IMR-90 (cell line): ENCODE results near the gene USP20.

Experiments used
- CEBPB ChIP-seq: IDR thresholded peaks from 2 replicates; pipeline ENCODE4 v1.6.1; 2012; ENCODE audit warnings: low read depth, low read length, improper control_type of control experiment
- CHD1 ChIP-seq: IDR thresholded peaks from 2 replicates; pipeline ENCODE4 v1.6.1; 2012; ENCODE audit warnings: low read depth, low read length, improper control_type of control experiment
- CTCF ChIP-seq: conservative IDR thresholded peaks from 2 replicates; pipeline ENCODE4 v1.5.1; 2012; ENCODE audit warnings: mild to moderate bottlenecking, low read depth, low read length, improper control_type of control experiment
- ELK1 ChIP-seq: fragments of 150-350 bp; IDR thresholded peaks from 2 replicates; pipeline ENCODE4 v1.6.1; 2016; ENCODE audit warnings: low read depth, mild to moderate bottlenecking, low read length, moderate library complexity, borderline replicate concordance
- FOS ChIP-seq: fragments of 150-350 bp; IDR thresholded peaks from 2 replicates; pipeline ENCODE4 v1.6.1; 2016; ENCODE audit warnings: low read depth, low read length
- MXI1 ChIP-seq: IDR thresholded peaks from 2 replicates; pipeline ENCODE4 v1.6.1; 2012; ENCODE audit warnings: low read depth, mild to moderate bottlenecking, low read length, moderate library complexity, borderline replicate concordance
- POLR2A ChIP-seq: IDR thresholded peaks from 2 replicates; pipeline ENCODE4 v1.6.1; 2012; ENCODE audit warnings: mild to moderate bottlenecking, low read depth, low read length
- RAD21 ChIP-seq: IDR thresholded peaks from 2 replicates; pipeline ENCODE4 v1.6.1; 2012; ENCODE audit warnings: low read length, improper control_type of control experiment
- RCOR1 ChIP-seq: IDR thresholded peaks from 2 replicates; pipeline ENCODE4 v1.6.1; 2012; ENCODE audit warnings: mild to moderate bottlenecking, low read length, improper control_type of control experiment; ENCODE audit not compliant: insufficient replicate concordance
- RFX5 ChIP-seq: IDR thresholded peaks from 2 replicates; pipeline ENCODE4 v1.8.0; 2012; ENCODE audit warnings: low read depth, mild to moderate bottlenecking, low read length, moderate library complexity
- SMC3 ChIP-seq: fragments of 150-350 bp; IDR thresholded peaks from 2 replicates; pipeline ENCODE4 v1.6.1; 2016; ENCODE audit warnings: low read depth, mild to moderate bottlenecking, antibody characterized with exemption, low read length, moderate library complexity
- TF ChIP-seq, protein P1 (sequence below): fragments of 150-350 bp; IDR thresholded peaks from 2 replicates; pipeline ENCODE4 v1.6.1; 2017; ENCODE audit warnings: mild to moderate bottlenecking, antibody characterized with exemption, low read length, low read depth

DNA sequence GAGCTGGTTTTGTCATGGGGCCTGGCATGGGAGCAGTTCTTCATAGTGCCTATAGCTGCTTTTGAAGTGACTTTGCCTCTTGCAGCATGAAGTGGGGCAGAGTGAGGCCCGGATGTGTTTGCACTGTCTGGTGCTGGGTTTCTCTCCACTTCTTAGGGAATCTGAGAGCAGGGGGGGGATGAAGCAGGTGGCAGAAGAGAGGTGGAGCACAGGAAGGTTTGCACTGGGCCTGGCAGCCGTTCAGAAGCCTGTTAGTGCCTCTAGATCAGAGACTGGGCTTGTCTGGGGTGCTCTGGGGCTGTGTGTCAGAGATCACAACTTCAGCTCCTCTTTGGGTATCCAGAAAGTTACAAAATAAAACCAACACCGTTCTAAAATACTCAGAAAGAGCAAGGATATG is 18.4 kb downstream of the USP20 start:
- TF ChIP-seq ELK1 (no peak), RAD21 (no peak), CTCF (no peak), CEBPB (no peak), POLR2A (no peak), RFX5 (no peak), SMC3 (no peak), FOS (no peak), CHD1 (no peak), MXI1 (no peak), RCOR1 (no peak)
- TF ChIP-seq, protein P1, sequence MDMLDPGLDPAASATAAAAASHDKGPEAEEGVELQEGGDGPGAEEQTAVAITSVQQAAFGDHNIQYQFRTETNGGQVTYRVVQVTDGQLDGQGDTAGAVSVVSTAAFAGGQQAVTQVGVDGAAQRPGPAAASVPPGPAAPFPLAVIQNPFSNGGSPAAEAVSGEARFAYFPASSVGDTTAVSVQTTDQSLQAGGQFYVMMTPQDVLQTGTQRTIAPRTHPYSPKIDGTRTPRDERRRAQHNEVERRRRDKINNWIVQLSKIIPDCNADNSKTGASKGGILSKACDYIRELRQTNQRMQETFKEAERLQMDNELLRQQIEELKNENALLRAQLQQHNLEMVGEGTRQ = no peak
